Cardiac fibroblast (primary cell): ENCODE measurements around the gene CHD5.
"Not testable (repeated sequence)": the region's sequence is repeated elsewhere in the genome, so short reads cannot be mapped to it uniquely, and the experiment has no call there.

Source experiments
- DNase-seq, 2 donors: peaks; one replicate each; pipeline versions ENCODE4 v3.0.0 to v3.0.0-alpha.2; 2010; ENCODE audit warnings: low read depth in 2 of 2
- H3K4me3 ChIP-seq, 2 donors: replicated peaks in 1 of 2; 1 replicate in 1 of 2; 2 replicates in 1 of 2; pipeline ENCODE4 v1.5.1; 2011; ENCODE audit warnings: low read depth in 2 of 2, low read length in 2 of 2, mild to moderate bottlenecking in 2 of 2, moderate library complexity in 1 of 2
- CTCF ChIP-seq: IDR thresholded peaks from one replicate; pipeline ENCODE4 v1.5.1; 2011; ENCODE audit warnings: low read depth, mild to moderate bottlenecking, low read length, inconsistent platforms

The CHD5 gene

GRCh38 chr1:6180268-6180706 is at the start of gene CHD5:
Gene CHD5, minus strand, starts transcription at chr1:6180321. Its CDS starts 298 bp downstream, at chr1:6180023.
- no peak within 1 kb of the TSS for H3K4me3 ChIP-seq
- no peak for TF ChIP-seq CTCF
- no peak for DNase-seq

GRCh38 chr1:6225651-6226050 is 45.5 kb upstream of the CHD5 start:
- no peak overlapping the region for H3K4me3 ChIP-seq
- no peak for TF ChIP-seq CTCF
- no peak for DNase-seq

GRCh38 chr1:6224718-6225117 is 44.6 kb upstream of the CHD5 start:
- TF ChIP-seq CTCF: no peak
- DNase-seq: no peak
- no peak overlapping the region for H3K4me3 ChIP-seq

- TF ChIP-seq CTCF: no peak
- H3K4me3 ChIP-seq: no peak overlapping the region
- DNase-seq: no peak
These were observed 43.5 kb upstream of the CHD5 start for GRCh38 chr1:6223617-6224016.

GRCh38 chr1:6222636-6223035 is 42.5 kb upstream of the CHD5 start:
- TF ChIP-seq CTCF: no peak
- DNase-seq: peak; percentile 46 to 82
- H3K4me3 ChIP-seq: no peak overlapping the region

- no peak overlapping the region for H3K4me3 ChIP-seq
- no peak for DNase-seq
- no peak for TF ChIP-seq CTCF
These were observed 41.2 kb upstream of the CHD5 start for GRCh38 chr1:6221210-6221784.

- H3K4me3 ChIP-seq: no peak overlapping the region
- TF ChIP-seq CTCF: no peak
- no peak for DNase-seq
These were observed 40.1 kb upstream of the CHD5 start for GRCh38 chr1:6220236-6220635.

- not testable (repeated sequence) for DNase-seq
These were observed 39.5 kb upstream of the CHD5 start for GRCh38 chr1:6219641-6220040.

More at GRCh38 chr1:6219641-6220040, 39.5 kb upstream of the CHD5 start:
- not testable (repeated sequence) for H3K4me3 ChIP-seq
